Neural progenitor cell (in vitro differentiated cells): ENCODE measurements around the gene SAA4.

Experiments
- EZH2 ChIP-seq: fragments of 200-600 bp; sonication (generic); IDR thresholded peaks from 2 replicates; pipeline ENCODE4 v1.6.1; 2017; ENCODE audit warnings: antibody characterized with exemption, mild to moderate bottlenecking, moderate library complexity
- EZH2phosphoT487 ChIP-seq: fragments of 200-600 bp; sonication (generic); IDR thresholded peaks from 2 replicates; pipeline ENCODE4 v1.6.1; 2017; ENCODE audit warnings: antibody characterized with exemption
- TF ChIP-seq, protein P1 (sequence below): fragments of 200-600 bp; sonication (generic); IDR thresholded peaks from 2 replicates; pipeline ENCODE4 v1.5.1; 2017; ENCODE audit warnings: antibody characterized with exemption, mild to moderate bottlenecking

DNA sequence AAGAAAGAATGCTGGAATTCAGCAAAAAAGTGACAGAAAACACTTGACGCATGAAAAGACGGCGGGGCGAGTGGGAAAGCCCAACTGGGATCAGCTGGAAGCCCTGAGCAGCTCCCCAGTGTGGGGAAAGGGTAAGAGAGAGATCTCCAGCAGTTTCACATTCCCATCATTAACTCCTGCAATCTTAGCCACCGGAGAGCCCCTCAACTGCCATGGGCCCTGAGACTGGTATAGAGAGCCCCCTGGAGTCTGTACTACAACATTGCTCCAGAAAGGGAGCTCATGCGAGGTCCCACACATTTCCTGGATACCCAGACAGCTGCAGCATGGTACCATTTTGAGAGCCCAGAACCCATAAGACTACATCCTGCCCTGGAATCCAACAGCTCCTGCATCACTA, 32.9 kb downstream of the SAA4 start:
- TF ChIP-seq, protein P1, sequence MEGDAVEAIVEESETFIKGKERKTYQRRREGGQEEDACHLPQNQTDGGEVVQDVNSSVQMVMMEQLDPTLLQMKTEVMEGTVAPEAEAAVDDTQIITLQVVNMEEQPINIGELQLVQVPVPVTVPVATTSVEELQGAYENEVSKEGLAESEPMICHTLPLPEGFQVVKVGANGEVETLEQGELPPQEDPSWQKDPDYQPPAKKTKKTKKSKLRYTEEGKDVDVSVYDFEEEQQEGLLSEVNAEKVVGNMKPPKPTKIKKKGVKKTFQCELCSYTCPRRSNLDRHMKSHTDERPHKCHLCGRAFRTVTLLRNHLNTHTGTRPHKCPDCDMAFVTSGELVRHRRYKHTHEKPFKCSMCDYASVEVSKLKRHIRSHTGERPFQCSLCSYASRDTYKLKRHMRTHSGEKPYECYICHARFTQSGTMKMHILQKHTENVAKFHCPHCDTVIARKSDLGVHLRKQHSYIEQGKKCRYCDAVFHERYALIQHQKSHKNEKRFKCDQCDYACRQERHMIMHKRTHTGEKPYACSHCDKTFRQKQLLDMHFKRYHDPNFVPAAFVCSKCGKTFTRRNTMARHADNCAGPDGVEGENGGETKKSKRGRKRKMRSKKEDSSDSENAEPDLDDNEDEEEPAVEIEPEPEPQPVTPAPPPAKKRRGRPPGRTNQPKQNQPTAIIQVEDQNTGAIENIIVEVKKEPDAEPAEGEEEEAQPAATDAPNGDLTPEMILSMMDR, result peak; percentile 70
- TF ChIP-seq EZH2, result no peak
- TF ChIP-seq EZH2phosphoT487, result no peak
